Stomach (tissue), 9 donors: ENCODE results near the gene RHOT2. TPM values are rescaled to one million over a fixed set of nuclear protein-coding genes. Genes with fewer than 3 reads are reported as not detected.

Source experiments
- DNase-seq, 2 donors: peaks; one replicate each; pipeline versions ENCODE4 v3.0.0 to v3.0.0-alpha.2; 2013 to 2019
- H3K27ac ChIP-seq, 5 donors: fragments of 200-600 bp in 4 of 5; sonication (generic) in 4 of 5; one replicate each; pipeline ENCODE4 v1.5.1; 2013 to 2019; ENCODE audit warnings: mild to moderate bottlenecking in 1 of 5, moderate library complexity in 1 of 5
- H3K27me3 ChIP-seq, 3 donors: fragments of 200-600 bp; sonication (generic); one replicate each; pipeline ENCODE4 v1.5.1; 2017 to 2019; ENCODE audit warnings: mixed run types in 1 of 3
- H3K36me3 ChIP-seq, 4 donors: fragments of 200-600 bp; sonication (generic); 1 replicate in 3 of 4; 2 replicates in 1 of 4; pipeline ENCODE4 v1.5.1; 2016 to 2019
- H3K4me1 ChIP-seq, 4 donors: fragments of 200-600 bp; sonication (generic); one replicate each; pipeline ENCODE4 v1.5.1; 2016 to 2019
- H3K4me3 ChIP-seq, 4 donors: fragments of 200-600 bp; sonication (generic) in 3 of 4; one replicate each; pipeline ENCODE4 v1.5.1; 2016 to 2019; ENCODE audit warnings: mild to moderate bottlenecking in 1 of 4
- H3K9me3 ChIP-seq, 4 donors: fragments of 200-600 bp; sonication (generic); one replicate each; pipeline ENCODE4 v1.5.1; 2016 to 2019
- EP300 ChIP-seq: sonication (generic); formaldehyde crosslinking; IDR thresholded peaks from one replicate; pipeline ENCODE4 v1.6.1; 2017; ENCODE audit warnings: antibody characterized with exemption
- POLR2A ChIP-seq, 4 donors: fragments of 450-650 bp; IDR thresholded peaks; one replicate each; pipeline ENCODE4 v1.6.1; 2016; ENCODE audit warnings: antibody characterized with exemption in 4 of 4, control low read depth in 2 of 4, mild to moderate bottlenecking in 1 of 4, moderate library complexity in 1 of 4
- POLR2AphosphoS5 ChIP-seq, 3 donors: sonication (generic); formaldehyde crosslinking; IDR thresholded peaks; one replicate each; pipeline ENCODE4 v1.6.1; 2016; ENCODE audit warnings: antibody characterized with exemption in 3 of 3
- WGBS, 5 donors: extraction: QIAGEN DNeasy Blood & Tissue Kit in 3 of 5; methylation state at CpG; one replicate each; pipeline versions ENCODE4 v1.1.5 to v1.1.7; 2013 to 2018; 5-methylcytosine and 5-hydroxymethylcytosine counted together
- intact Hi-C: fragments of 100-400 bp; cut with DNase I; formaldehyde crosslinking; loops from one replicate; pipeline ENCODE4 v1.15.1; 2023; ENCODE audit warnings: low total_unique reads
- polyA plus RNA-seq, 3 donors: library from polyadenylated mRNA; stranded (reverse); fragments of 200-250 nt; gene quantifications; one replicate each; pipeline ENCODE4 v1.2.3, GENCODE V29; 2013
- total RNA-seq, 5 donors: library from RNA; depleted of rRNA; stranded (reverse); fragments of >200 nt; gene quantifications; one replicate each; pipeline versions ENCODE4 v1.1.0 to v1.2.3, GENCODE V29; 2014 to 2016
- TF ChIP-seq, protein P1 (sequence below), 7 experiments: fragments of 450-650 bp in 4 of 7; fragments of 200-600 bp in 3 of 7; sonication (generic) in 3 of 7; IDR thresholded peaks; one replicate each; pipeline ENCODE4 v1.5.1; 2016 to 2019; ENCODE audit warnings: antibody characterized with exemption in 7 of 7, control low read depth in 2 of 7, mild to moderate bottlenecking in 1 of 7
- donor health status: healthy with polysubstance abuse.
- donor health status: Bipolar disorder and iron deficiency.
- donor health status: healthy.

Gene RHOT2
- total and polyA plus RNA-seq, 8 donors: 41.5 to 574 (median 117) TPM

DNA sequence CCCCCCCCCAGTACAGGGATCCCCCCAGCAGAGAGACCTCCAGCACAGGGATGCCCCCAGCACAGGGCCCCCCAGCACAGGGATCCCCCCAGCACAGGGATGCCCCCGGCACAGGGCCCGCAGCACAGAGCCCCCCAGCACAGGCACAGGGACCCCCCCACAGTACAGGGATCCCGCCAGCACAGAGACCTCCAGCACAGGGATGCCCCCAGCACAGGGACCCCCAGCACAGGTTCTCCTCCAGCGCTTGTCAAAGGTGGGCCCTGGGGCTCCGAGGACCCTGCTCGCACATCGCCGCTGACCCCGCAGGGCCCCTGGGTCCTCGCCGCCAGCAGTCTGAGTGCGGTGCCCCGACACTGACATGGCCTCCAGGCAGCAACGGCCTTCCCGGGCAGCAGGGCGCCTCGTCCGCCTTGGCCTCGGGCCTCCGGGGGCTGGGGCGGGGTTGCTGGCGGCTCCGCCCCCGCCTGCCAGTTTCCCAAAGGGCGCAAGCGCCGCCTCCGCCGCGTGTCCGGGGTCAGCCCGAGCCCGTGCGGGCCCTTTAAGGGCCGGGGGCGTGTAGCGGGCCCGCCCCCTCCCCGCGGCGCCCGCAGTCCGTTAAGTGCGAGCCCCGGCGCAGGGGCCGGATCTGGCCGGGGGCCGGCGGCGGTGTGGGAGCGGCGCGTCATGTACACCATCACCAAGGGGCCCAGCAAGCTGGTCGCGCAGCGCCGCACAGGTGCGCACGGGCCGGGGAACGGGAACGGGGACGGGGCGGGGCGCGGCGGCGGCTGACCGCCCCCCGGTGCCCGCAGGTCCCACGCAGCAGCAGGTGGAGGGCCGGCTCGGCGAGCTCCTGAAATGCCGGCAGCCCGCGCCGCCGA, 26.4 kb upstream of the RHOT2 start, which contains the start of gene MCRIP2:
MCRIP2 (plus strand) TSS at position 503 of the 863 bp plus-strand sequence; CDS start at position 667, 164 bp downstream.
- Histone ChIP-seq H3K27me3 (no peaks in the 10 kb centered on the region), H3K9me3 (no peaks in the 10 kb centered on the region), H3K36me3 (no peaks in the 10 kb centered on the region), H3K27ac (peak within 1 kb of the TSS; percentile 85 to 96 (median 92)), H3K4me1 (peaks cover 37 to 69% (median 61%) of the 10 kb centered on the region in 4 donors), H3K4me3 (peak within 1 kb of the TSS; percentile 65 to 84 (median 74))
- DNase-seq: peak; percentile 92 to 94
- intact Hi-C loops: no loop called here
- WGBS, 5 donors: 1 to 20% (median 1%) methylated on average over 2 to 81 of the region's 81 CpGs
- no peak for TF ChIP-seq EP300
- TF ChIP-seq POLR2AphosphoS5 (IDR thresholded peaks at IDR 0.05): peak in 2 of 3 donors; percentile 86
- TF ChIP-seq POLR2A (IDR thresholded peaks at IDR 0.05): peak in 1 of 4 donors; percentile 13

DNA sequence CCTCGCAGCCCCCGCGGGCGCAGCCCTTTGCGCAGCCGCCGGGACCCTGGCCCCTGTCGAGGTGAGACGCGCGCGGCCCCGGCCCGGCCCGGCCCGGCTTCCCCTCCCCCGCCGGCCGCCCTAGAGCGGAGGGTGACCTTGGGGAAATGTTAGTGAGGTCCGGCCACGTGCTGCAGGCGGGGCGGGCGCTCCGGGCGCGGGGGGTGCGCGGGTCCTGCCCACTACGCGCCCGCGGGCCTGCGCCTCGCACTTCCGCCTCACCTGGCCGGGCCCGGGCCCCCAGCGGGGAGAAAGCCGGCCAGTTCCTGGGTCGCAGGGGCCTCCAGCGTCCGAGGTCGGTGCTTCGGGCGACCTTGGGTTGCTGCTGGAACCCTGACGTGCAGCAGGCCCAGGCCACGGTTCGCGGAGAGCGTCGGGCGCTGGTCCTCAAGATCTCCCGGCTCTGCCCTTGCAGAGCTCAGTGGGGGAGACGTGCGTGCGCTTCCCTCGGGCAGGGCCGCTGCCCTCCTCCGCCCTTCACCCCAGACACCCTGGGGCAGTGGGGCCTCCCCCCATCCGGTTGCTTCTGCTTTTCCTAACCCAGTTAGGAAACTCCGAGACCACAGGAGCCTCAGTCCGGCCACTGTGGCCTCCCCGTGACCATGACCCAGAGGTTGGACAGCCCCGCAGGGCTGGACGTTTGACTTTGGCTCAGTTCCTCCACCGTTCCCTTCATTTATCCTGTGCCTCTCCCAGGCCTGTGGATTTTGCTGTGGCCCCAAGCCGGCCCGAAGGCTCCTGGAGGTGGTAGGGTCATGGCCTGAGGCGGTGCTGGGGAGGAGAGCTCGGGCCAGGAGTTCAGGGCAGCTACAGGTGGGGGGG, 25.5 kb upstream of the RHOT2 start:
- peak; percentile 83 to 85 for DNase-seq
- Histone ChIP-seq H3K27ac (peak overlapping the region; percentile 85 to 96 (median 92)), H3K36me3 (no peaks in the 10 kb centered on the region), H3K4me3 (peak overlapping the region; percentile 65 to 84 (median 74)), H3K27me3 (no peaks in the 10 kb centered on the region), H3K9me3 (no peaks in the 10 kb centered on the region), H3K4me1 (peaks cover 43 to 74% (median 66%) of the 10 kb centered on the region in 4 donors)
- intact Hi-C loops: no loop called here
- TF ChIP-seq, protein P1, sequence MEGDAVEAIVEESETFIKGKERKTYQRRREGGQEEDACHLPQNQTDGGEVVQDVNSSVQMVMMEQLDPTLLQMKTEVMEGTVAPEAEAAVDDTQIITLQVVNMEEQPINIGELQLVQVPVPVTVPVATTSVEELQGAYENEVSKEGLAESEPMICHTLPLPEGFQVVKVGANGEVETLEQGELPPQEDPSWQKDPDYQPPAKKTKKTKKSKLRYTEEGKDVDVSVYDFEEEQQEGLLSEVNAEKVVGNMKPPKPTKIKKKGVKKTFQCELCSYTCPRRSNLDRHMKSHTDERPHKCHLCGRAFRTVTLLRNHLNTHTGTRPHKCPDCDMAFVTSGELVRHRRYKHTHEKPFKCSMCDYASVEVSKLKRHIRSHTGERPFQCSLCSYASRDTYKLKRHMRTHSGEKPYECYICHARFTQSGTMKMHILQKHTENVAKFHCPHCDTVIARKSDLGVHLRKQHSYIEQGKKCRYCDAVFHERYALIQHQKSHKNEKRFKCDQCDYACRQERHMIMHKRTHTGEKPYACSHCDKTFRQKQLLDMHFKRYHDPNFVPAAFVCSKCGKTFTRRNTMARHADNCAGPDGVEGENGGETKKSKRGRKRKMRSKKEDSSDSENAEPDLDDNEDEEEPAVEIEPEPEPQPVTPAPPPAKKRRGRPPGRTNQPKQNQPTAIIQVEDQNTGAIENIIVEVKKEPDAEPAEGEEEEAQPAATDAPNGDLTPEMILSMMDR (IDR thresholded peaks at IDR 0.05): no peak
- TF ChIP-seq EP300: no peak
- no peak for TF ChIP-seq POLR2A (IDR thresholded peaks at IDR 0.05)
- TF ChIP-seq POLR2AphosphoS5 (IDR thresholded peaks at IDR 0.05): peak in 2 of 3 donors; percentile 42 to 46
- WGBS, 5 donors: 3 to 19% (median 6%) methylated on average over 6 to 72 of the region's 72 CpGs

DNA sequence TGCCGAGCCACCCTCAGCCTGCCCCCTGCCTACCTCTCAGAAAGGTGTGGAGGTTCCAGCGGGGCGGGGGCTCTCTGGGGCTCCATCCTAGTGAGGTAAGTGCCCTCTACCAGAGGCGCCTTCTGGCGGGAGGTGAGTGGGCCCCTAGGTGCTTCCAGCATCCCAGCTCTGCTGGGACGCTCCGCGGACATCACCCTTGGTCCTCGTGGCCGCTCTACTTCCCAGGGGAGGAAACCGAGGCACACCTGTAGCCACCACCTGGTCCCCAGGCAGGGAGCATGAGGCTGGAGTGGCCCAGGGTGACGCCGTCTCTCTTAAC, 24.9 kb upstream of the RHOT2 start:
- peak overlapping the region; percentile 65 to 84 (median 74) for H3K4me3 ChIP-seq
- H3K27me3 ChIP-seq: no peaks in the 10 kb centered on the region
- peaks cover 44 to 74% (median 66%) of the 10 kb centered on the region in 4 donors for H3K4me1 ChIP-seq
- intact Hi-C loops: no loop called here
- no peaks in the 10 kb centered on the region for H3K9me3 ChIP-seq
- TF ChIP-seq, protein P1 (IDR thresholded peaks at IDR 0.05): no peak
- TF ChIP-seq EP300 (no peak), POLR2A (IDR thresholded peaks at IDR 0.05) (no peak), POLR2AphosphoS5 (IDR thresholded peaks at IDR 0.05) (no peak)
- peak overlapping the region; percentile 85 to 96 (median 92) for H3K27ac ChIP-seq
- WGBS, 5 donors: 57 to 81% (median 72%) methylated on average over 2 to 13 of the region's 13 CpGs
- no peaks in the 10 kb centered on the region for H3K36me3 ChIP-seq
- DNase-seq: no peak

DNA sequence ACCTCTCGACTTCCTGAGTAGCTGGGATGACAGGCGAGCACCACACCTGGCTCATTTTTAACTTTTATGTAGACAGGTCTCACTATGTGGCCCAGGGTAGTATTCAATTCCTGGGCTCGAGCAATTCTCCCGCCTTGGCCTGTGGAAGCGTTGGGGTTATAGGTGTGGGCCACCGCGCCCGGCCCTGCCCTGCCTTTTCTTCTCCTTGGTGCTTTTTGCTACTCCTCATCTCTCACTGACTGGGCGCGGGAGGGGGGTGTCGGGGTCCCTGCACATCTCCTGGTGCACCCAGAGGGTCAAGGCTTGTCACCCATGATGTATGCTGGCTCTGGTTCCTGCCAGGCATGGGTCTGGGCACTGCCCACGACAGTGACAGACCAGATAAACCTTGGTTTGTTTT, 23.4 kb upstream of the RHOT2 start:
- Histone ChIP-seq H3K4me3 (no peak overlapping the region), H3K9me3 (no peaks in the 10 kb centered on the region), H3K36me3 (no peaks in the 10 kb centered on the region), H3K27me3 (no peaks in the 10 kb centered on the region), H3K4me1 (peaks cover 57 to 84% (median 78%) of the 10 kb centered on the region in 4 donors), H3K27ac (peak overlapping the region; percentile 31 to 95 (median 90))
- TF ChIP-seq, protein P1 (IDR thresholded peaks at IDR 0.05): no peak
- DNase-seq: no peak
- WGBS, 5 donors: 86 to 93% (median 87%) methylated on average over 12 of the region's 12 CpGs
- intact Hi-C loops: no loop called here
